ENCODE results near the gene CDC42SE2.

- TF ChIP-seq, protein P1, sequence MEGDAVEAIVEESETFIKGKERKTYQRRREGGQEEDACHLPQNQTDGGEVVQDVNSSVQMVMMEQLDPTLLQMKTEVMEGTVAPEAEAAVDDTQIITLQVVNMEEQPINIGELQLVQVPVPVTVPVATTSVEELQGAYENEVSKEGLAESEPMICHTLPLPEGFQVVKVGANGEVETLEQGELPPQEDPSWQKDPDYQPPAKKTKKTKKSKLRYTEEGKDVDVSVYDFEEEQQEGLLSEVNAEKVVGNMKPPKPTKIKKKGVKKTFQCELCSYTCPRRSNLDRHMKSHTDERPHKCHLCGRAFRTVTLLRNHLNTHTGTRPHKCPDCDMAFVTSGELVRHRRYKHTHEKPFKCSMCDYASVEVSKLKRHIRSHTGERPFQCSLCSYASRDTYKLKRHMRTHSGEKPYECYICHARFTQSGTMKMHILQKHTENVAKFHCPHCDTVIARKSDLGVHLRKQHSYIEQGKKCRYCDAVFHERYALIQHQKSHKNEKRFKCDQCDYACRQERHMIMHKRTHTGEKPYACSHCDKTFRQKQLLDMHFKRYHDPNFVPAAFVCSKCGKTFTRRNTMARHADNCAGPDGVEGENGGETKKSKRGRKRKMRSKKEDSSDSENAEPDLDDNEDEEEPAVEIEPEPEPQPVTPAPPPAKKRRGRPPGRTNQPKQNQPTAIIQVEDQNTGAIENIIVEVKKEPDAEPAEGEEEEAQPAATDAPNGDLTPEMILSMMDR (conservative IDR thresholded peaks at IDR 0.05 in 1 of 2, IDR thresholded peaks at IDR 0.05 in 1 of 2; ENCODE audit: extremely low read depth in 1 of 2, insufficient read depth in 1 of 2, low read depth in 1 of 2, low read length in 2 of 2) = no peak
- TF ChIP-seq EZH2 (IDR thresholded peaks at IDR 0.05; ENCODE audit: borderline replicate concordance, low read length) = no peak
These were observed 120.9 kb downstream of the CDC42SE2 start for GRCh38 chr5:131384616-131385214.
